ENCODE data around the gene HOOK2. TPM values are rescaled to one million over a fixed set of nuclear protein-coding genes. Genes with fewer than 3 reads are reported as not detected.

Gene HOOK2
- polyA plus RNA-seq, 1 of the 3 experiments (the other 2 are of a cell fraction): 33.0 TPM

GRCh38 chr19:12782424-12783290, 7.3 kb upstream of the HOOK2 start:
- CTCF ChIA-PET: interaction anchor here (1.0 to 12.1 kb wide), 5 partner anchors 15 to 273 kb away, joined by 3 to 447 read pairs (median 7); partner anchors contain the start of genes JUNB, PRDX2 and THSD8
- peak overlapping the region; percentile 66; the same call in 1 of the 2 replicates for H2AFZ ChIP-seq (ENCODE audit: low read depth)
- peak overlapping the region; percentile 51 to 59 for H3K4me3 ChIP-seq (ENCODE audit: low read depth in 2 of 2, low read length in 1 of 2)
- H3F3A ChIP-seq (replicated peaks; ENCODE audit: insufficient read depth): peaks cover 64% of the 10 kb centered on the region
- no peaks in the 10 kb centered on the region for H3K36me3 ChIP-seq (replicated peaks in 1 of 2; ENCODE audit: control insufficient read depth in 1 of 2, insufficient read depth in 2 of 2, low read length in 1 of 2)
- peak overlapping the region; percentile 91 for H3K4me2 ChIP-seq
- POLR2A ChIA-PET: interaction anchor here (0.7 to 2.1 kb wide), 5 partner anchors 10 to 1444 kb away, joined by 3 to 63 read pairs (median 4); partner anchors contain the start of genes FBXW9, GET3 and JUNB
- no peaks in the 10 kb centered on the region for H4K20me1 ChIP-seq (ENCODE audit: insufficient read depth)
- peak; percentile 90 for DNase-seq
- 11% methylated on average over 7 of the region's 88 CpGs for WGBS (ENCODE audit: low lambda C conversion rate)
- H3K9me2 ChIP-seq: no peaks in the 10 kb centered on the region
- H3K79me2 ChIP-seq (ENCODE audit: insufficient read depth): no peaks in the 10 kb centered on the region
- H3K27me3 ChIP-seq (ENCODE audit: insufficient read depth): no peaks in the 10 kb centered on the region
- H3K9ac ChIP-seq: peak overlapping the region; percentile 68
- peak overlapping the region; percentile 97 to 98 for H3K27ac ChIP-seq (ENCODE audit: low read depth in 2 of 2, low read length in 1 of 2)
- H3K4me1 ChIP-seq (ENCODE audit: control insufficient read depth in 1 of 2, insufficient read depth in 2 of 2, low read depth in 1 of 2, low read length in 1 of 2): peaks cover 42 to 69% of the 10 kb centered on the region in 2 experiments; a peak in 3 of 4 replicates
- H3K9me3 ChIP-seq: no peaks in the 10 kb centered on the region
- TF ChIP-seq JUND (IDR thresholded peaks at IDR 0.05) (no peak; the same call in 1 of the 2 replicates), RFX5 (IDR thresholded peaks at IDR 0.05; ENCODE audit: low read length) (peak; percentile 71; the same call in 1 of the 2 replicates), GABPA (IDR thresholded peaks at IDR 0.05; ENCODE audit: low read depth) (0 out of 2 replicates have a peak, but pooled peaks have one; percentile 12), RXRA (IDR thresholded peaks at IDR 0.05; ENCODE audit: borderline replicate concordance, low read depth) (no peak), CHD2 (IDR thresholded peaks at IDR 0.05; ENCODE audit: low read length, partially characterized antibody) (peak; percentile 35), MXI1 (IDR thresholded peaks at IDR 0.05; ENCODE audit: low read depth, low read length) (peak; percentile 90), SIN3A (IDR thresholded peaks at IDR 0.05; ENCODE audit: borderline replicate concordance, low read depth, low read length) (peak; percentile 10; the same call in 1 of the 2 replicates), EP300 (IDR thresholded peaks at IDR 0.05; ENCODE audit: borderline replicate concordance in 1 of 2, low read depth in 1 of 2, low read length in 1 of 2) (peak in 1 of 2 experiments; percentile 32; a peak in 2 of 4 replicates), USF2 (IDR thresholded peaks at IDR 0.05; ENCODE audit: borderline replicate concordance, low read depth, low read length) (no peak), MAX (IDR thresholded peaks at IDR 0.05; ENCODE audit: low read depth) (peak; percentile 68), SMC3 (IDR thresholded peaks at IDR 0.05; ENCODE audit: low read depth, low read length) (no peak), NFIC (IDR thresholded peaks at IDR 0.05; ENCODE audit: borderline replicate concordance) (peak; percentile 41; the same call in 1 of the 2 replicates), TCF12 (IDR thresholded peaks at IDR 0.05) (peak; percentile 57), NRF1 (IDR thresholded peaks at IDR 0.05; ENCODE audit: low read depth, low read length) (peak; percentile 68), GATA2 (CRISPR knock-in tag; IDR thresholded peaks at IDR 0.05) (no peak), EZH2phosphoT487 (IDR thresholded peaks at IDR 0.05; ENCODE audit: borderline replicate concordance, low read depth) (no peak), TAF1 (IDR thresholded peaks at IDR 0.05; ENCODE audit: borderline replicate concordance, low read depth, low read length) (0 out of 2 replicates have a peak, but pooled peaks have one; percentile 10), PBX3 (IDR thresholded peaks at IDR 0.05) (peak; percentile 49; the same call in 1 of the 2 replicates), YY1 (IDR thresholded peaks at IDR 0.05; ENCODE audit: low read depth) (no peak), MEF2A (IDR thresholded peaks at IDR 0.05; ENCODE audit: borderline replicate concordance, low read depth) (no peak), TEAD4 (IDR thresholded peaks at IDR 0.05; ENCODE audit: borderline replicate concordance, insufficient read depth) (0 out of 2 replicates have a peak, but pooled peaks have one; percentile 43), FOSL2 (IDR thresholded peaks at IDR 0.05; ENCODE audit: borderline replicate concordance, low read depth) (peak; percentile 82; the same call in 1 of the 2 replicates), USF1 (IDR thresholded peaks at IDR 0.05; ENCODE audit: borderline replicate concordance, low read depth) (no peak; the same call in 1 of the 2 replicates), CTCF (IDR thresholded peaks at IDR 0.05) (peak; percentile 11; the same call in 1 of the 2 replicates), POLR2AphosphoS5 (IDR thresholded peaks at IDR 0.05; ENCODE audit: low read depth, low read length) (peak; percentile 43), IRF3 (IDR thresholded peaks at IDR 0.05; ENCODE audit: low read depth, low read length) (no peak)

All from SK-N-SH (cell line).